Right renal cortex interstitium (tissue), 3 donors: ENCODE results near the gene PVALEF. TPM values are rescaled to one million over a fixed set of nuclear protein-coding genes. Genes with fewer than 3 reads are reported as not detected.

Source experiments
- DNase-seq, 3 donors: peaks; one replicate each; pipeline ENCODE4 v3.0.0-alpha.2; 2013; ENCODE audit warnings: low read depth in 3 of 3, low spot score in 2 of 3
- polyA plus RNA-seq, 3 donors: library from polyadenylated mRNA; unstranded; fragments of 120-200 nt; gene quantifications; one replicate each; pipeline ENCODE4 v1.2.1, GENCODE V29; 2013; ENCODE audit not compliant: insufficient read length in 3 of 3

PVALEF gene
- polyA plus RNA-seq, 3 donors: 0.10 to 0.50 (median 0.10) TPM

GRCh38 chr17:81128338-81128737 lies 37.0 kb upstream of the PVALEF start:
- DNase-seq: no peak

GRCh38 chr17:81128774-81129173 lies 36.5 kb upstream of the PVALEF start:
- DNase-seq: no peak

DNA sequence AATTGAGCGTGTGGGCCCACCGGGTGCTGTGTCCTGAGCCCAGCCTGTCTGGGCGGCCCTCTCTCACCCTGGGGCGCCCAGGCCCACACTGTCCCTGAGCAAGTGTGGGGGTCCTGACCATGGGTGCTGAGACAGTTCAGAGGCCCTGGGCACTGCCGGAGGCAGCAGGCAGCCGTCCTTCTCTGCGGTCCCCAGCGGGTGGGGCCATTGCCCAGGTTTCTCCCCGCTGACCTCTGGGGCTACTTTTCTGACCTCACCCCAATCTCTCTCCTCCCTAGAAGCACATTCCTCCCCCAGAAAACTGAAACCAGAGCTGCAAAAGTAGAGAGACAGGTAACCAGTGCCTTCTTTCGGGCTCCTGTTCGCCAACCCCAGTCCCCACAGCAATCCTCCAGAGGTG lies 36.0 kb upstream of the PVALEF start:
- DNase-seq: no peak

DNA sequence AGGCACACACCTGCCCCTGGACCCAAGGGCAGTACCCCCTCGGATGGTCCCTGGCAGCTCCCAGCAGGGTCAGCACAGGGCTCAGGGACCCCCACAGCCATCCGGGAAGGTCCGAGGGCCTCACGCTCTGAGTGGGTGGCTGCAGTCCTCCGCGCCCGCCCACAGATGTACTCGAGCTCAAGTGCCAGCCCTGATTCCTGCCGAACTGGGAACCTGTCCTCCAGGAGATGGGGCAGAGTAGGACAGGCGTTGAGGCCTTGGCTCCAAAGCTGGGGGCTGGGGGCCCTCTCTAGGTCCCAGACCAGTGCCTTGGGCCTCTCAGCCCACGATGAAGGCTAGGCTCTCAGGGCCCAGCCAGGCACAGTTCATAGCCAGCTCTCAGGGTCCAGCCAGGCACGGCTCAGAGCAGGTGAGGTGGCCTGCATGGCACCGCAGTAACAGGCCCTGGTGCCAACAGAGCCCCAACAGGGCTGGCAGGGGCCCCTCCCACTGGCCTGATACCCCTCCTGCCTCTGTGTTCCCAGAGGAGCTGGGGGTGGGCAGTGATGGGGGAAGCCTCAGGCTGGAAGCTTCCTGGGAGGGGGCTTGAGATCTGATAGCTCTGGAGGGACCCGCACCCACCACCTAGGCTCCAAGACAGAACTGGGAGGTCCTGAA lies 35.5 kb upstream of the PVALEF start:
- no peak for DNase-seq

- DNase-seq: no peak
Measured at GRCh38 chr17:81130385-81131361, 34.6 kb upstream of the PVALEF start.

DNA sequence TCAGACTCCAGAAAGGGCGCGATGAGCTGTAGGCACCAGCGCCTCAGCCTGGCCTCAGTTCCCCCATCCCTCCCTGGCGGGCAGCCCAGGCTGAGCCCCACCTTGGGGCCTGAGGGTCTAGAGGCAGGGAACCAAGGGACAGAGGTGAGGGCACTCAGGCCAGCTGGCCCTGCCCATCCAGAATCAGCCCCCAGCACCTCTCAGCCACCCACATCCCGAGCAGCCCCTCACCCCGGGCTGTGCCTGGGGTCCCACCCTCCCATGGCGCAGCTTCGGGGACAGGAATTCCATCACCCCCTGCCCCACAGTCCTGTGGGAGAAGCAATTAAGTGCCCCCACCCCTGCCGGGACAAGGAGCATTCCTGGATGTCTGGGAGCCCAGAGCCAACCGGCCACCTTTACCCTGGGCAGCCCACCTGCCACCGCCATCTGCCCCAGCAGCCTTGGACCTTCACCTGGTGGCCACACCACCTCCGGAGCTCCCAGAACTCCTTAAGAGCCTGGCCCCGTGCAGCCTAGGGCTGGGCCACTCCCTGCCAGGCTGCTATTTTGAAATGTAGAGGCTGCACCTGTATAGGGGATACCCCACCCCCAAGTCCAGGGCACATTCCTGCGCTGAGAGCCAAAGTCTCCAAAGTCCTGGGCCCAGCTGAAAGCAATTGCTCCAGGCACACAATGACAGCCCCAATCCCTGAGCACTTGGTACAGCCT lies 33.7 kb upstream of the PVALEF start:
- no peak for DNase-seq

DNA sequence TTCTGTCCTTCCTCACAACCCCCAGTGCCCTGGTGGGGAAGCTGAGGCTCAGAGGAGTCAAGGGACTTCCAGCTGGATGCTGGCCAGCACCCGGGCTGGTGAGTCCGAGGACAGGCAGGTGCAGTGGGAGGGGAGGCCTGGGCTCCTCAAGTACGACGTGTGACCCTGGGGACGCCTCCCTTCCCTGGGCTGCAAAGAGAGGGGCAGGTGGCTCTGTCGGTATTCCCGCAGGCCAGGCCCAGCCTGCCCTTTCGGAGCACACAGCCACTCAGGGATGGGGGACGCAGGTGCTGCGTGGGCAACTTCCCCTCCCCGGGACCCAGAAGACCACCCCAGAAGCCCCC lies 33.1 kb upstream of the PVALEF start:
- DNase-seq: no peak

DNA sequence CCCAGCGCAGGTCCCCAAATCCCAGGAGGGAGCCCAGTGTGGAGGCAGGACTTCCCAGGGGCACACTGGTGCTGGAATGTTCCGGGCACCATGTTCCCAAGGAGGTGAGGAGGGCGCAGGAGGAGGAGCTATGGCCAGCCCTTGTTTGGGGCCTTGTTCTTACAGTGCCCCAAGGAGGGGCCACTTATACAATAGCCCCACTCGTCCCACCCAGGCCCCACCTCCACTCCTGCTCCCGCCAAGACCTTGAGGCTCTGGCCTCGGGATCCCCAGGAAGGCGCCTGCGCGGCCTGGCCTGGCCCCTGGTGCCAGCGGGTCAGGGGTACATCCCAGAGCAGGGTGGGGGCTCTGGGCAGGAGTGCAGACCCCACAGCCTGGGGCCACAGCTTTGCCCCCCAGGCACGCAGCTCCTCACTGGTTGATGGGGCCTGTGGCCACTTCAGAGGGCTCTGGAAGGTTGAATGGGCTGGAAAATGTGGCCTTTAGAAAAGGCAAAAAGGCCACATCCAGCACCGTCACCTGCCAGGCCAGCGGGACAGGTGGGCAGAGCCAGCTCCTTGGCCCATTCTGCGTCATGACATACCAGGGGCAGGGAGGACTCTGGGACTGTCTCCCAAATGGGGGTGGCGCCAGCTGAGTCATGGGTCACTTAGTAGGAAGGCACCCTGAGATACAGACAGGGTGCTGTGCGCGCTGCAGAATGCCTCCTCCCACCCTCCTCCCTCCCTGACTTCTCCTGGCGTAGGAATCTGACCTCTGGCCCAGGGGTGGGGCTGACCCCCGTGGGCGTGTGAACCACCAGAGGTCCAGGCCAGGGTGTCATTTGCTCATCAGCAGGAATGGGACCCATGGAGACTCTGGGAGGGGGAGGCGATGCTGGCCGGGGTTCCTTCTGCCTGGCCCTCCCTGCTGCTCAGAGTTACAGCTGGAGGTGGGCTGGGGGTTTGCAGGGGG lies 32.3 kb upstream of the PVALEF start:
- DNase-seq: no peak

GRCh38 chr17:81134064-81134781 lies 31.1 kb upstream of the PVALEF start:
- DNase-seq: no peak

DNA sequence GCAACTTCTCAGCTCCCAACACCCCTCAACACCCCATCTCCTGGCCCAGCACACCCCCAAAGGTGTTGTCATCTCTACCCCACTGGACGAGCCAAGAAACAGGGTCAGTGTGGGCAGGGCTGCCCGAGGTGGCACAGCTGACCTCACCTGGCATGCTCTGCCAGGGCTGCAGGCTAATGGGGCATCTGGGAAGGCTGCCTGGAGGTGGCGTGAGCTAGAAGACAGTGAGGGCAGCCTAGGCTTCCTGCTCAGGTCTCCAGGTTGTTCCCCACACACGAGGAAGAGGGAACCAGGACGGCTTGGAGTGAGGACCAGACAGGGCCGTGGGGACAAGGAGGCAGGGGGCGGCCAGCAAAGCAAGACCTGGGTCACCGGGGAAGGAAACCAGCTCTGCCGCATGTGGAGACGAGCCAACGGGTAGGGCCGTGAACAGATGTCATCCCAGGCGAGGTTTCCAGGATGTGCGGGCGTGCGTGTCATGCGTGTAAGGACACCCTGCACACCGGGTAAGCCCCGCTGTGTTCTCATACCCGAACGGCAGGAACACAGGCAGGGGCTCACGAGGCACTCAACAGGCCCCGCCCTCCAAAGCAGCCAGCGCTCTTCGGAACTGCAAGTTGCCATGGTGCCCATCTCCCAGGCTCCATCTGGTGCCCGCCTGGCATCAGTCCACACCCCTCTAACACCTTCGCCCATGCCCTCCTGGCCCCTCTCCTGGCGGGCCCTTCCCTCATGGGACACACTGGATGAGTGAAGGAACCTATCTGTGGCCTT lies 29.6 kb upstream of the PVALEF start:
- DNase-seq: no peak

GRCh38 chr17:81136366-81136765 lies 28.9 kb upstream of the PVALEF start:
- no peak for DNase-seq

DNA sequence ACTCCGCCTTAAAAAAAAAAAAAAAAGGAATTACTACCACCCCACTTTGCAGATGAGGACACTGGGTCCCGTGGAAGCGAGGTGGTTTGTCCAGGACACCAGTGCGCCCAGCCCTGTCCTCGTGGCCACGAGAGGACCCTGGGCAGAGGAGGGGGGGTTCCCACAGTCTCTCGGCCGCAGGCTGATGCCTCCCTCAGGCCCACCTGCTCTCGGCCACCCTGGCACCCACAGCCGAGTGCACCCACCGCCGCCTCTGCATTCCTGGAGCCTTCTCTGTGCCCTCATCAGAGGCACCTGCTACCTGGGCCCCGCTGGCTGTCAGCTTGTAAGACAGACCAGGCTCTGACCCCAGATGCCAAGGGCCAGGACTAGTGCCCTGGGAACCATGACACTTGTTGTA lies 28.1 kb upstream of the PVALEF start:
- no peak for DNase-seq

DNA sequence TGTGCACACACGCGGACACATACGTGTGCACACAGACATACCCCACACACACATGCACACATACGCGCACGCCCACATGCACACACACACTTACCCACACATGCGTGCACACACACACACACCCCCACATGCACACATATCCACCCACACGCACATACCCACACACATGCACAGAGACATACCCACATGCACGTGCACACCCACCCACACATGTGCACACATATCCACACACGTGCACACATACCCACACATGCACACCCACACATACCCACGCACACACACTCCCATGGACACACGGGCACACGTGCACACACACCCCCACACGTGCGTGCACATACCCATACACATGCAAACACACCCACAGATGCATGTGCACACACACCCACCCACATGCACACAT lies 27.2 kb upstream of the PVALEF start:
- no peak for DNase-seq

GRCh38 chr17:81138500-81138899 lies 26.8 kb upstream of the PVALEF start:
- DNase-seq: no peak

DNA sequence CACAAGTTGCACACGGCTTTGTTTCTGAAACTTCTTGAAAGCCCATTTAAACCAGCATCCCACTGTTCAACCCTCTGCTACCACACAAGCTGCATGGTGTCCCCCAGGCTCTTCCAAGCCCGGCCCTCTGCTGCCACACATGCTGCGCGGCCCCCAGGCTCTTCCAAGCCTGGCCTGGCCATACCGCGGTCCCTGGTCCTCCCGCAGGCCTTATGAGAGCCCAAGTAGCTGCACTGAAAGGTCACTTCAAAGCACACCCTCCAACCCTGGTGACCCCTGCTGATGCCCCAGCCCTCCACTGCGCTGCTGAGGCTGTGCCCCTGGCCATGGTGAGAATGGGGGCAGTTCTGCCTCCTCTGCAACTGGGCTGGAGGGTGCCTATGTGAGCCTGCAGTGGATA lies 25.9 kb upstream of the PVALEF start:
- DNase-seq: no peak

GRCh38 chr17:81140018-81140417 lies 25.3 kb upstream of the PVALEF start:
- no peak for DNase-seq

- no peak for DNase-seq
Measured at GRCh38 chr17:81140695-81141094, 24.6 kb upstream of the PVALEF start.

GRCh38 chr17:81142301-81143199 lies 22.8 kb upstream of the PVALEF start:
- peak; percentile 53 to 62 (median 56) for DNase-seq
